HCT116 (cell line): ENCODE results near the gene IKZF3. TPM values are rescaled to one million over a fixed set of nuclear protein-coding genes. Genes with fewer than 3 reads are reported as not detected.
"Not testable (repeated sequence)": the region's sequence is repeated elsewhere in the genome, so short reads cannot be mapped to it uniquely, and the experiment has no call there.

Experiments
- ATAC-seq: fragments of 200-7000 bp; cut with Tn5 transposase; 2 replicates; pipeline ENCODE4 v1.9.1; 2020; ENCODE audit warnings: mild to moderate bottlenecking, moderate library complexity
- BruUV-seq: library from RNA; stranded (reverse); fragments of 400-500 nt; replicated peaks from 2 replicates; lab custom pipeline; 2021; lab: Mats Ljungman, UMichigan
- CTCF ChIA-PET: fragments of 300-600 bp; sonication (Branson Sonifier 250); formaldehyde crosslinking; loops from one replicate; lab custom pipeline; 2021; ENCODE audit warnings: antibody characterized with exemption; lab: Charles Lee
- POLR2A ChIA-PET: fragments of 300-600, 350-600 bp; sonication (Branson Sonifier 250); formaldehyde crosslinking; loops from one replicate; lab custom pipeline; 2021; ENCODE audit warnings: antibody characterized with exemption; lab: Charles Lee
- RAD21 ChIA-PET, 2 experiments: fragments of 300-600 bp; sonication (Branson Sonifier 250); formaldehyde crosslinking; loops; one replicate each; lab custom pipeline; 2023; ENCODE audit warnings: low total read pairs in 2 of 2; ENCODE audit not compliant: uncharacterized antibody in 2 of 2, unreplicated experiment in 2 of 2, low non-redundant PET in 1 of 2; lab: Charles Lee
- DNase-seq: peaks from one replicate; pipeline ENCODE4 v3.0.0-alpha.2; 2010; ENCODE audit warnings: low read depth, low spot score
- H2AFZ ChIP-seq: fragments of 200-600 bp; shearing (Covaris generic), sonication (generic); 2 replicates; pipeline ENCODE4 v1.6.1; 2017; ENCODE audit warnings: low read depth, mixed run types, mixed read lengths, antibody characterized with exemption, low read length; ENCODE audit not compliant: poor library complexity, severe bottlenecking
- H3K27ac ChIP-seq: 2 replicates; pipeline ENCODE4 v1.5.1; 2012; ENCODE audit warnings: low read depth, low read length
- H3K27me3 ChIP-seq: fragments of 200-600 bp; sonication (generic); 2 replicates; pipeline ENCODE4 v1.6.1; 2016; ENCODE audit warnings: mixed run types, low read length, mixed read lengths; ENCODE audit not compliant: insufficient read depth
- H3K36me3 ChIP-seq, 2 experiments: fragments of 200-500 bp in 1 of 2; fragments of 200-600 bp in 1 of 2; sonication (Bioruptor generic) in 1 of 2; sonication (generic) in 1 of 2; 2 replicates each; pipeline versions ENCODE4 v1.5.1 to v1.6.1; 2014 to 2016; ENCODE audit warnings: low read length in 2 of 2, inconsistent platforms in 1 of 2, mixed read lengths in 1 of 2, mixed run types in 1 of 2; ENCODE audit not compliant: insufficient read depth in 2 of 2, control insufficient read depth in 1 of 2
- H3K4me1 ChIP-seq, 2 experiments: fragments of 200-600 bp in 1 of 2; sonication (generic) in 1 of 2; 2 replicates each; pipeline versions ENCODE4 v1.5.1 to v1.6.1; 2012 to 2017; ENCODE audit warnings: low read length in 2 of 2, inconsistent platforms in 1 of 2, mild to moderate bottlenecking in 1 of 2, mixed read lengths in 1 of 2, mixed run types in 1 of 2, moderate library complexity in 1 of 2; ENCODE audit not compliant: insufficient read depth in 2 of 2, control insufficient read depth in 1 of 2
- H3K4me2 ChIP-seq: fragments of 200-600 bp; sonication (generic); 2 replicates; pipeline ENCODE4 v1.6.1; 2017; ENCODE audit warnings: mixed run types, low read length, mixed read lengths
- H3K4me3 ChIP-seq, 2 experiments: fragments of 200-600 bp in 1 of 2; sonication (generic) in 1 of 2; replicated peaks in 1 of 2; 2 replicates each; pipeline ENCODE4 v1.5.1; 2011 to 2016; ENCODE audit warnings: low read length in 2 of 2, control low read depth in 1 of 2, low read depth in 1 of 2, mild to moderate bottlenecking in 1 of 2, mixed read lengths in 1 of 2, mixed run types in 1 of 2
- H3K79me2 ChIP-seq: fragments of 200-600 bp; sonication (generic); 2 replicates; pipeline ENCODE4 v1.6.1; 2017; ENCODE audit warnings: mild to moderate bottlenecking, mixed run types, low read length, moderate library complexity, mixed read lengths; ENCODE audit not compliant: insufficient read depth
- H3K9ac ChIP-seq: fragments of 200-600 bp; sonication (generic); 2 replicates; pipeline ENCODE4 v1.6.1; 2016; ENCODE audit warnings: low read length, mixed read lengths
- H3K9me2 ChIP-seq: fragments of 200-600 bp; sonication (generic), shearing (Covaris generic); 2 replicates; pipeline ENCODE4 v1.6.1; 2017; ENCODE audit warnings: mixed run types, mild to moderate bottlenecking, moderate library complexity; ENCODE audit not compliant: insufficient read depth
- H3K9me3 ChIP-seq, 2 experiments: fragments of 200-500 bp in 1 of 2; fragments of 200-600 bp in 1 of 2; sonication (Bioruptor generic) in 1 of 2; sonication (generic) in 1 of 2; 2 replicates each; pipeline ENCODE4 v1.6.1; 2014 to 2017; ENCODE audit warnings: low read length in 2 of 2, mixed read lengths in 2 of 2, inconsistent platforms in 1 of 2, low read depth in 1 of 2, mild to moderate bottlenecking in 1 of 2, mixed run types in 1 of 2, moderate library complexity in 1 of 2; ENCODE audit not compliant: control insufficient read depth in 1 of 2, insufficient read depth in 1 of 2
- H4K20me1 ChIP-seq: fragments of 200-600 bp; sonication (generic), shearing (Covaris generic); 2 replicates; pipeline ENCODE4 v1.6.1; 2017; ENCODE audit warnings: mixed run types, mild to moderate bottlenecking, moderate library complexity; ENCODE audit not compliant: insufficient read depth
- ATF3 ChIP-seq: IDR thresholded peaks from 2 replicates; pipeline ENCODE4 v1.6.1; 2012
- CBX3 ChIP-seq: IDR thresholded peaks from 2 replicates; pipeline ENCODE4 v1.6.1; 2012; ENCODE audit warnings: low read depth
- CEBPB ChIP-seq: IDR thresholded peaks from 2 replicates; pipeline ENCODE4 v1.6.1; 2012; ENCODE audit warnings: low read depth
- RAD21 ChIP-seq: IDR thresholded peaks from 2 replicates; pipeline ENCODE4 v1.6.1; 2012; ENCODE audit warnings: low read depth, mild to moderate bottlenecking
- REST ChIP-seq: IDR thresholded peaks from 2 replicates; pipeline ENCODE4 v1.6.1; 2012; ENCODE audit warnings: low read depth
- SIN3A ChIP-seq: IDR thresholded peaks from 2 replicates; pipeline ENCODE4 v1.6.1; 2012; ENCODE audit warnings: low read depth
- SRF ChIP-seq: IDR thresholded peaks from 2 replicates; pipeline ENCODE4 v1.6.1; 2012; ENCODE audit warnings: low read depth
- ZFX ChIP-seq: fragments of 450-650 bp; IDR thresholded peaks from 2 replicates; pipeline ENCODE4 v1.6.1; 2017
- ZNF274 ChIP-seq: fragments of 200-500 bp; sonication (Bioruptor generic); IDR thresholded peaks from 2 replicates; pipeline ENCODE4 v1.6.1; 2014; ENCODE audit warnings: mild to moderate bottlenecking, low read depth, low read length, inconsistent platforms
- intact Hi-C: fragments of 100-400 bp; cut with micrococcal nuclease; formaldehyde crosslinking; loops from 2 replicates; pipeline ENCODE4 v1.10.0; 2022
- total RNA-seq: library from RNA; stranded (reverse); gene quantifications from one replicate; pipeline ENCODE4 v1.2.1, GENCODE V29; 2021; ENCODE audit not compliant: unreplicated experiment

IKZF3 gene
- total RNA-seq, 1 experiment from 2014 or later, result 0.30 TPM

DNA sequence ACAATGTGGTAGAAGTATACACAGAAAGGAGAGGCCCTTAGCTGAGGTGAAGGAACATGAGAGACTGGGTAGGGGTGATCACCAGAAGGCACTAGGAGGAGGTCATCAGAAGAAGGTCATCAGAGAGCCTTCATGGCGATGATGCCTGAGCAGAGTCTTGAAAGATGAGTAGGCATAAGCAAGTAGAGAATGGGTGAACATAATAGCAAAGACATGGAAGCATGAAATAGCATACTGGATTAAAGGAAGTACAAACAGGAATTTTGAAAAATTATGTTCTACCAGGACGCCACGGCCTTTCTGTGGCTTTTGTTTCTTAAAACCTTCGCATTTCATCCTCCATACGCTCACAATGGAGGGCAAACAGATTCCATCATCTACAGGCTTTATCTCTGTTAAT, 2.9 kb downstream of the IKZF3 start:
- no TSS peak for BruUV-seq
- peaks cover 28% of the 10 kb centered on the region for H3K27me3 ChIP-seq
- H2AFZ ChIP-seq, result no peak overlapping the region
- DNase-seq, result no peak
- RAD21 ChIA-PET, result no interaction called here
- no peak overlapping the region for H3K9ac ChIP-seq
- peaks cover 7 to 14% of the 10 kb centered on the region in 2 experiments; a peak in 3 of 4 replicates for H3K4me1 ChIP-seq
- H3K4me3 ChIP-seq, result no peak overlapping the region
- CTCF ChIA-PET, result no interaction called here
- no peaks in the 10 kb centered on the region for H4K20me1 ChIP-seq
- no peak for ATAC-seq
- no peaks in the 10 kb centered on the region for H3K36me3 ChIP-seq
- no peak overlapping the region for H3K4me2 ChIP-seq
- no peaks in the 10 kb centered on the region for H3K9me3 ChIP-seq
- H3K9me2 ChIP-seq, result no peaks in the 10 kb centered on the region
- POLR2A ChIA-PET, result no interaction called here
- no peak for TF ChIP-seq CEBPB
- TF ChIP-seq REST, result no peak
- no peak for TF ChIP-seq ZNF274
- no peak for TF ChIP-seq ATF3
- TF ChIP-seq CBX3, result no peak
- no peak for TF ChIP-seq ZFX
- TF ChIP-seq SRF, result no peak
- TF ChIP-seq RAD21, result no peak
- no peak for TF ChIP-seq SIN3A
- intact Hi-C loops, result no loop called here
- no peaks in the 10 kb centered on the region for H3K79me2 ChIP-seq
- H3K27ac ChIP-seq, result no peak overlapping the region

DNA sequence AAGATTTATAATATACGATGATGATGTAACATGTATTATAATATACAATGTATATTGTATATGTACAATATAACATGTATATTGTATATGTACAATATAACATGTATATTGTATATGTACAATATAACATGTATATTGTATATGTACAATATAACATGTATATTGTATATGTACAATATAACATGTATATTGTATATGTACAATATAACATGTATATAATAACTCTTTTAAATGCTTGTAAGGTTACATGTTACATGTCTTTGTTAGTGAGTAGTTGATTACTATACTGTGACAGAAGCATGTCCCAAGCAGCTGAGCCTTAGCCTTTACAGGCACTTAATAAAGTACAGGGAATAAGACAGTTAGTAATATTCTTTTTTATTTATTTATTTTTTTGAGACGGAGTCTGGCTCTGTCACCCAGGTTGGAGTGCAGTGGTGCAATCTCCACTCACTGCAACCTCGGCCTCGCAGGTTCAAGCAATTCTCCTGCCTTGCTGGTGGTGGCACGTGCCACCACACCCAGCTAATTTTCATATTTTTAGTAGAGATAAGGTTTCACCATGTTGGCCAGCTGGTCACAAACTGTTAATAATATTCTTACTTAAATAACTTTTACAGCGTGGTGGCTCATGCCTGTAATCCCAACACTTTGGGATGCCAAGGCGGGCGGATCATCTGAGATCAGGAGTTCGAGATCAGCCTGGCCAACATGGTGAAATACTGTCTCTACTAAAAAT, 8.0 kb downstream of the IKZF3 start:
- CTCF ChIA-PET, BruUV-seq, H3K4me2 ChIP-seq, H3K79me2 ChIP-seq, H3K27ac ChIP-seq, RAD21 ChIA-PET, H3K4me3 ChIP-seq, H2AFZ ChIP-seq, H3K27me3 ChIP-seq, POLR2A ChIA-PET, ATAC-seq, H3K9ac ChIP-seq, H3K9me3 ChIP-seq, H3K9me2 ChIP-seq, H3K36me3 ChIP-seq, H3K4me1 ChIP-seq, intact Hi-C loops, DNase-seq, H4K20me1 ChIP-seq: not testable (repeated sequence)
